H9 (cell line): ENCODE results near the gene MDK. TPM values are rescaled to one million over a fixed set of nuclear protein-coding genes. Genes with fewer than 3 reads are reported as not detected.

Source experiments
- DNase-seq: peaks from one replicate; pipeline ENCODE4 v3.0.0-alpha.2; 2017
- H2AFZ ChIP-seq: one replicate; pipeline ENCODE4 v1.6.1; 2013; ENCODE audit warnings: mild to moderate bottlenecking, low read length, control low read depth, moderate library complexity
- H2AK5ac ChIP-seq: 2 replicates; pipeline ENCODE4 v1.6.1; 2013; ENCODE audit warnings: low read length, control low read depth, mixed read lengths; ENCODE audit not compliant: insufficient read length
- H2BK120ac ChIP-seq: one replicate; pipeline ENCODE4 v1.6.1; 2013; ENCODE audit warnings: low read depth, mild to moderate bottlenecking, low read length, control low read depth, inconsistent platforms; ENCODE audit not compliant: poor library complexity, severe bottlenecking
- H2BK12ac ChIP-seq: 2 replicates; pipeline ENCODE4 v1.6.1; 2013; ENCODE audit warnings: low read length, control low read depth, mixed read lengths, low read depth; ENCODE audit not compliant: insufficient read length
- H2BK15ac ChIP-seq: 2 replicates; pipeline ENCODE4 v1.6.1; 2013; ENCODE audit warnings: low read depth, low read length, control low read depth
- H2BK20ac ChIP-seq: one replicate; pipeline ENCODE4 v1.6.1; 2013; ENCODE audit warnings: low read depth, mild to moderate bottlenecking, low read length, control low read depth, inconsistent platforms; ENCODE audit not compliant: poor library complexity, severe bottlenecking
- H2BK5ac ChIP-seq: 2 replicates; pipeline ENCODE4 v1.6.1; 2013; ENCODE audit warnings: low read length, control low read depth, mixed read lengths; ENCODE audit not compliant: insufficient read length
- H3K14ac ChIP-seq: 2 replicates; pipeline ENCODE4 v1.6.1; 2013; ENCODE audit warnings: low read length, control low read depth; ENCODE audit not compliant: insufficient read depth
- H3K18ac ChIP-seq: 2 replicates; pipeline ENCODE4 v1.6.1; 2013; ENCODE audit warnings: low read depth, mild to moderate bottlenecking, mixed read lengths, low read length, control low read depth; ENCODE audit not compliant: insufficient read length
- H3K23ac ChIP-seq: 2 replicates; pipeline ENCODE4 v1.6.1; 2013; ENCODE audit warnings: low read length, control low read depth, mixed read lengths, low read depth; ENCODE audit not compliant: insufficient read length
- H3K23me2 ChIP-seq: 2 replicates; pipeline ENCODE4 v1.6.1; 2013; ENCODE audit warnings: low read depth, mild to moderate bottlenecking, mixed read lengths, low read length, control low read depth; ENCODE audit not compliant: insufficient read length, poor library complexity, severe bottlenecking
- H3K27ac ChIP-seq: 2 replicates; pipeline ENCODE4 v1.5.1; 2013; ENCODE audit warnings: low read length, control low read depth, mixed read lengths, low read depth; ENCODE audit not compliant: insufficient read length
- H3K27me3 ChIP-seq: 2 replicates; pipeline ENCODE4 v1.6.1; 2013; ENCODE audit warnings: low read length, control low read depth, inconsistent platforms; ENCODE audit not compliant: insufficient read depth
- H3K4ac ChIP-seq: 2 replicates; pipeline ENCODE4 v1.6.1; 2013; ENCODE audit warnings: low read depth, mild to moderate bottlenecking, control low read depth, inconsistent platforms, low read length, moderate library complexity
- H3K4me1 ChIP-seq: 2 replicates; pipeline ENCODE4 v1.6.1; 2013; ENCODE audit warnings: low read length, control low read depth, inconsistent platforms; ENCODE audit not compliant: insufficient read depth
- H3K4me2 ChIP-seq: 2 replicates; pipeline ENCODE4 v1.6.1; 2013; ENCODE audit warnings: low read length, control low read depth, mixed read lengths; ENCODE audit not compliant: insufficient read length, insufficient read depth
- H3K56ac ChIP-seq: 2 replicates; pipeline ENCODE4 v1.6.1; 2013; ENCODE audit warnings: low read depth, mild to moderate bottlenecking, mixed read lengths, low read length, control low read depth; ENCODE audit not compliant: insufficient read length
- H3K79me1 ChIP-seq: 2 replicates; pipeline ENCODE4 v1.6.1; 2013; ENCODE audit warnings: low read depth, mild to moderate bottlenecking, moderate library complexity, low read length, control low read depth, inconsistent platforms; ENCODE audit not compliant: insufficient read depth, poor library complexity, severe bottlenecking
- H3K79me2 ChIP-seq: 2 replicates; pipeline ENCODE4 v1.6.1; 2013; ENCODE audit warnings: low read length, control low read depth, inconsistent platforms; ENCODE audit not compliant: insufficient read depth
- H3K9ac ChIP-seq: 2 replicates; pipeline ENCODE4 v1.6.1; 2013; ENCODE audit warnings: low read length, control low read depth, mixed read lengths; ENCODE audit not compliant: insufficient read length; ENCODE audit errors: extremely low read depth
- H3K9me3 ChIP-seq: one replicate; pipeline ENCODE4 v1.6.1; 2013; ENCODE audit warnings: low read depth, low read length, inconsistent platforms; ENCODE audit not compliant: control insufficient read depth
- H3T11ph ChIP-seq: one replicate; pipeline ENCODE4 v1.6.1; 2013; ENCODE audit warnings: mild to moderate bottlenecking, low read length, control low read depth, inconsistent platforms
- H4K20me1 ChIP-seq: one replicate; pipeline ENCODE4 v1.6.1; 2013; ENCODE audit not compliant: control insufficient read depth, insufficient read length, insufficient read depth
- H4K5ac ChIP-seq: 2 replicates; pipeline ENCODE4 v1.6.1; 2013; ENCODE audit warnings: low read depth, mild to moderate bottlenecking, mixed read lengths, low read length, control low read depth; ENCODE audit not compliant: insufficient read length
- H4K8ac ChIP-seq: replicated peaks from 2 replicates; pipeline ENCODE4 v1.6.1; 2013; ENCODE audit warnings: low read length, control low read depth, mixed read lengths, low read depth; ENCODE audit not compliant: insufficient read length
- H4K91ac ChIP-seq: 2 replicates; pipeline ENCODE4 v1.6.1; 2013; ENCODE audit warnings: low read depth, mild to moderate bottlenecking, moderate library complexity, mixed read lengths, low read length, control low read depth; ENCODE audit not compliant: insufficient read length
- H3K27ac Mint-ChIP-seq, 3 experiments: 2 replicates in 2 of 3; 3 replicates in 1 of 3; pipeline ENCODE4 v1.8.0; 2020 to 2021; ENCODE audit warnings: mixed read lengths in 3 of 3, mild to moderate bottlenecking in 1 of 3, moderate library complexity in 1 of 3
- H3K27me3 Mint-ChIP-seq: 2 replicates; pipeline ENCODE4 v1.8.0; 2021; ENCODE audit warnings: low read depth, mild to moderate bottlenecking, moderate library complexity, mixed read lengths
- H3K36me3 Mint-ChIP-seq, 3 experiments: 2 replicates in 2 of 3; 3 replicates in 1 of 3; pipeline ENCODE4 v1.8.0; 2020 to 2021; ENCODE audit warnings: low read depth in 3 of 3, mixed read lengths in 3 of 3; ENCODE audit not compliant: insufficient read depth in 1 of 3
- H3K4me1 Mint-ChIP-seq, 2 experiments: 2 replicates each; pipeline ENCODE4 v1.8.0; 2020; ENCODE audit warnings: mixed read lengths in 2 of 2
- H3K4me3 Mint-ChIP-seq, 2 experiments: 2 replicates in 1 of 2; 3 replicates in 1 of 2; pipeline ENCODE4 v1.8.0; 2020 to 2021; ENCODE audit warnings: mild to moderate bottlenecking in 2 of 2, mixed read lengths in 2 of 2, moderate library complexity in 1 of 2
- H3K9me3 Mint-ChIP-seq, 2 experiments: 2 replicates in 1 of 2; 3 replicates in 1 of 2; pipeline ENCODE4 v1.8.0; 2020; ENCODE audit warnings: mild to moderate bottlenecking in 2 of 2, mixed read lengths in 2 of 2, moderate library complexity in 1 of 2
- CTCF ChIP-seq: fragments of 200-600 bp; sonication (generic); conservative IDR thresholded peaks from 3 replicates; pipeline ENCODE4 v1.8.0; 2021; ENCODE audit warnings: antibody characterized with exemption, mild to moderate bottlenecking
- WGBS: extraction: QIAGEN DNeasy Blood & Tissue Kit; methylation state at CpG from one replicate; pipeline ENCODE4 v1.1.7; 2013; ENCODE audit warnings: missing lambda C conversion rate, low lambda C conversion rate, mixed read lengths; ENCODE audit not compliant: insufficient read length; ENCODE audit errors: extremely low coverage; 5-methylcytosine and 5-hydroxymethylcytosine counted together
- total RNA-seq: library from RNA; stranded (reverse); gene quantifications from 2 replicates; pipeline ENCODE4 v1.2.1, GENCODE V29; 2021

Gene MDK
- total RNA-seq, 1 experiment from 2014 or later: 392 TPM

- no peak for TF ChIP-seq CTCF
- Histone ChIP-seq H4K8ac (no peak overlapping the region), H3T11ph (no peak overlapping the region), H3K27me3 (no peaks in the 10 kb centered on the region), H3K4me2 (no peak overlapping the region), H3K23me2 (no peaks in the 10 kb centered on the region), H4K20me1 (no peaks in the 10 kb centered on the region), H4K91ac (no peak overlapping the region), H3K14ac (no peak overlapping the region; the same call in 1 of the 2 replicates), H2BK15ac (no peak overlapping the region), H3K56ac (no peak overlapping the region), H3K9ac (no peak overlapping the region), H2AFZ (no peak overlapping the region), H2BK120ac (no peak overlapping the region), H3K9me3 (no peaks in the 10 kb centered on the region), H3K23ac (no peak overlapping the region), H3K18ac (no peak overlapping the region), H3K4ac (no peak overlapping the region), H2BK20ac (no peak overlapping the region), H2AK5ac (no peak overlapping the region), H2BK5ac (no peak overlapping the region), H3K79me2 (no peaks in the 10 kb centered on the region; the same call in 1 of the 2 replicates), H3K4me1 (peaks cover 3% of the 10 kb centered on the region; the same call in 1 of the 2 replicates), H3K79me1 (no peaks in the 10 kb centered on the region), H4K5ac (no peak overlapping the region), H2BK12ac (no peak overlapping the region), H3K27ac (no peak overlapping the region)
- no peaks in the 10 kb centered on the region for H3K27me3 Mint-ChIP-seq
- peaks cover 7 to 12% (median 8%) of the 10 kb centered on the region in 3 experiments for H3K36me3 Mint-ChIP-seq
- no peak overlapping the region for H3K4me3 Mint-ChIP-seq
- peak overlapping the region; percentile 7 to 61 (median 14); a peak in 4 of 7 replicates for H3K27ac Mint-ChIP-seq
- no peak for DNase-seq
- H3K4me1 Mint-ChIP-seq: peaks cover 32 to 50% of the 10 kb centered on the region in 2 experiments
- WGBS: no CpG with 5 or more reads among the region's 3 CpGs
- H3K9me3 Mint-ChIP-seq: no peaks in the 10 kb centered on the region
Observed at GRCh38 chr11:46364791-46365190, 16.7 kb upstream of the MDK start.
